ENCODE measurements around the gene ELF5.

ELF5 gene

DNA sequence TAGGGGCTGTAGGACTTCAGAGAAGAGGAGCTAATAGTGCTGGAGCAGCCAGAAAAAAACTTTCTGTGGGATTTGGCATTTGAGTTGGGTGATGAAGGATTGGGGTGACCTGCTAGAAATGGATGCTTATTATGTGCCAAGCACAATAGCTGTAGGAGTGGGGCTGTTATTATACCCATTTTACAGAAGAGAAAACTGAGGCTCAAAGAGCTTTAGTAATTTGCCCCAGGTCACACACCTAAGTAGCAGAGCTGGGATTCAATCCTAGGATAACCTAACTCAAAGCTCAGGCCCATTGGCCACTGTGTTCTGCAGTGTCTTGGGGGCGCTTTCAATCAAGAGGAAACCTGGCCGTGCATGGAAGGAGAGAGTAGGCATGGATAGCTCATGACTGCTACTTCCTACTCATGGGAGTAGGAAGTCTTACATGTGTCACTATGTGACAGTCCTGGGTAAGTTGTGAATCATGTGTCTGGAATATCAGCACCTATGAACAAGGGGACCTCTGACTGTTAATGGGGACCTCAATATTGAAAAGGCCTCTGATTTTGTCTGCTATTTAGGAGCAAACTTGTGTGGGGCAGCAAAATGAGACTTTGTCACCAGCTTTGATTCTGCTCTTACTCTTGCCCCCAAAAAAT lies 6.1 kb upstream of the ELF5 start:
- DNase-seq: no peak

DNA sequence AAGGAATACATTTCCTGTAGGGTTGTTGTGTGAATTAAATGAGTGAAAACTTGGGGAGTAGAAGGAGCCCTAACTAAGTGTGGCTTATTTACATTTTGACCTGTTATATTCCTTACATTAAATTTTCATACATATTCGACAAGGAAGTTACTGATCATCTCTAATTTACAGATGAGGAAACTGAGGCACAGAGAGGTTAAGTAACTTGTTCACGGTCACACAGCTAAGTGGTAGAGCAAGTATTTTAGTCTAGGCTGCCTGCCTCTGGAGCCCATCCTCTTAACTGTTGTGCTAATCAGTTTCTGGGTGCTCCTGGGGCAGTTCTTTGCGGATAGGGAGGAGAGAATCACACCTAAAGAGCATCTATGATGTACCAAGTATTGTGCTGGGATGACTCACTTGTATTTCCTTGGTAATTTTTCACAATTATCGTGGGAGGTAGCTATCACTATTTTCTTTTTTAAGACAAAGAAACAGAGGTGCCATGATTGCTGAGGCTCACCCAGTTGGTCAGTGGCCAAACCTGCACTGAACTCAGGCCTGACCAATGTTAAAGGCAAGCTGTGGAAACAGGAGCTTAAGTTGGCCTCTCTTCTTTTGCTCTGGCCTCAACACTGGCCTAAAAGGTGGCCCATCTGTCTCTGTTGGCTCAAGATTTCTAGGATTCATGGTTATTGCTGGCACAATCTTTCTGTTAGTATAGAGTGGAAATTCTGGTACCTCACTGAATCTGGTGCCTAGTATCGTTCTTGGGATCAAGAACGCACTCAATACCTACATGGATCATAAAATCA lies 2.9 kb upstream of the ELF5 start:
- DNase-seq: no peak

DNA sequence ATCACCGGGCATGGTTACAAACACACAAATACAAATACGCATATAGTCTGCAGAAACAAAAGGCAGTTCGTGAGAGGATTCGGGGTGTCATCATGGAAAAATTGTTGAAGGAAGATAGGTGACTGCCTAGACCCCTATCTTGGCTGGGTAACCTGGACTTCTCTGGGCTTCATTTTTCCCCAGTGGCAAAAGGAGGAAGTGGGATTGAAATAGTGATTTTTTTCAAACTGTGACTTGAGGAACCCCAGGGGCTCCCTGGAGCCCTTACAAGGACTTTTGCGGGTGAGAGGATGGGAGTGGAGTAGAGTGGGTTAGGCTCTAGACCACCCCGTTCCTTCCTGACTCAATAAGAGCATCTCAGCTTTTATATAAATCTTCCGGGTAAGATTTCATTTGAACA lies 1.0 kb upstream of the ELF5 start:
- DNase-seq: no peak

DNA sequence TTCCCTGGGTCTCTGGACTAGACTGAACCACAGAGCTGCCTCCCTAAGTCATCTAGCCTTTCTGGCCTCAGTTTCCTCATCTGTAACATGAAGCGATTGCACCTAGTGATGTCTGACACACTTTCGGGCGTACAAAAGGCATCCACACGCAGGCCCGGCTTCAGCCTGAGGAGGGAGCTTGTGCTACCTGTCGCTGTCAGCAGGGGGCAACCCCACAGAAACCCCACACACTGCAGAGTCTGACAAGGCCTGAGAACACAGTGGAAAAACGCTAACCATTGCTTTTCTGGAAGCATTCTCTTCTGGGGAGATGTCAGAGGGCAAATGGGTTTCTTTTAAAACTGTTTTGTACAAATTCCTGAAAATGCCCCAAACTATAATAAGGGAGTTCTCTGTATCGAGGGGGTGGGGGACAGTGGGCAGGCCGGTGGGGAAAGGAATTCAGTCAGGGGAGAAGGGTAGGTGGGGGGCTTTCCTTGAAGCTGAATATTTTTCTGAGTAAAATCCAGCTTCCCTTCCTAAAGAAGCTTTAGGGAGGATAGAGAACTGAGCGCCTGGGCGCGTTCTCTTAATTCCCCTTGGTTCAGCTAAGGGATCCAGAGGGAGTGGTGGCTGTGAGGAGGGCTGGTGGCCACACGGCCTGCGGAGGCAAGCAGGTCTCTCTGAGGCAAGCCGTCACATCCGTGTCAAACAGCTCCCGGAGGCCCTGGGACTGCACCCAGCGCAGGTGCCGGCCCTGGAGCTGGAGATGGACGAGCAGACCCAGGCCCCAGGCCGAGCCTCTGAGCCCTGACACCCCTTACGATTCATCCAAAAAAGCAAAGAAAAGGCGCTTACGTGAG lies 533 bp downstream of the ELF5 start:
- peak; percentile 8 to 10 for DNase-seq

- no peak for DNase-seq
Observed at GRCh38 chr11:34510673-34511072, 2.9 kb downstream of the ELF5 start.

GRCh38 chr11:34510218-34510617 lies 3.4 kb downstream of the ELF5 start:
- no peak for DNase-seq

- DNase-seq: no peak
Observed at GRCh38 chr11:34509336-34509876, 4.2 kb downstream of the ELF5 start.

GRCh38 chr11:34508524-34508923 lies 5.1 kb downstream of the ELF5 start:
- DNase-seq: no peak

DNA sequence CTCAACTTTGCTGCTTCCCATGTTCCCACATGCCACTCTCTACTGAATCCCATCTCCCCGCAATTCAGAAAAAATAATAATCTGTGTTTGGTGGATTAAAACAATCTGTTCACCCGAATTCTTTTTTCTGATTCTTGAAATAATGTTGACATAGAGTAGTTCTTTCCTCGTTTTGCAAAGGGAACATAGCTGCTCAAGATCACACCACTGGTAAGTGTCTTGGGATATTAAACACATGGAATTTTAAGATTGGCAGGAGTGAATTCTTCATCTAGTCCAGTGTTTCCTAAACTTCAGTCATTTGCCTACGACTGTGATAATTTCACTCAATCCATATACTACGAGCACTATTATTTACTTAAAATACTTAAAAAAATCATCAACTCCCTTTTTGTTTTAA lies 6.0 kb downstream of the ELF5 start:
- no peak for DNase-seq

GRCh38 chr11:34507156-34507555 lies 6.4 kb downstream of the ELF5 start:
- DNase-seq: no peak

- no peak for DNase-seq
Observed at GRCh38 chr11:34505874-34506273, 7.7 kb downstream of the ELF5 start.

GRCh38 chr11:34502949-34503348 lies 10.6 kb downstream of the ELF5 start:
- DNase-seq: no peak

DNA sequence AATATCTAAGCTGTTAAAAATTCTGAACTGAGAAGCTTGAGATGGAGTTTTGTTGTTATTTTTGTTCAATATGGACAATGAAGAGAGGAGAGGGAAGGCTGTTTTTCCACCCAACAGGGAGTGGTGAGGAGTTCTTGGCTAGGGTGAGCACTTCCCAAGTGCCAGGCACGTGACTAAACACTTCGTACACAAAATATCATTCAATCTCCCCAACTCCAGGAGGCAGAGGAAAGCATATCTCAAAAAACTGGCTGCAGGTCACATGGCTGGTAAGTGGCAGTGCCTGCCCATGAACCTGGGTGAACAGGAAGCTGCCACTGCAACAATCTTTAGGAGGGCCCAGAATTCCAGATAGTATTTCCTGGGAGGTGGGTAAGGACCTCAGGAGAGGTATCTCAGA lies 11.6 kb downstream of the ELF5 start:
- DNase-seq: no peak

GRCh38 chr11:34501500-34501899 lies 12.1 kb downstream of the ELF5 start:
- no peak for DNase-seq

GRCh38 chr11:34499719-34500500 lies 13.7 kb downstream of the ELF5 start:
- DNase-seq: no peak

DNA sequence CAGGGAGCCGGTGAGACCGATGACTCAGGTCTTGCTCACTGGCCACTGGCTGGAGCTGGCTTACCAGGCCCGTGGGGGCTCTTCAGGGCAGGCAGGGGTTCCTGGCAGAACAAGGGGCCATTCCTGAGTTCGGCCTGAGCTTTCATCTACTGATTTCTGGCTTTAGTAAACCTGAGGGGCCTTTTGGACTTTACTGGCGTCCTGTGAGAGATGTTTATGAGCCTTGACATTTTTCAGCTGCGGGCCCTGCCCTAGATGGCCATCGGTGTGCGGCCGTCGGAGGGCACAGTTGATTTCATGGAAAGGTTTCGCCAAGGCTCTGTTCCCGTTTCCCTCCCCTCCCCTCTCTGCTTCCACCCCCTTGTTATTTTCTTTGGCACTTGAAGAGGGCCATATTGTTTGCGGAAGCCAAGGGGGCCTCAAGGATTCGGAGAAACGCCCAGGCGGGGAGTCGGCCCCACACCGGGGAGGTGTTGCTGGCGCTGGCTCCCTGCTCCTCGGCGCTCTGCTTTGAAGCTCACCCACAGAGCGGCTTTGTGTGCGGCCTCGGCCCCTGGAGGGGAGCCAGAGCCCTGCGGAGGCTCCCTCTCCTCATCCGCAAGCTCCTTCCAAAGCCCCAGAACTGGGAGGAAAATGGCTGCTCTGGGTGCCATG lies 17.7 kb downstream of the ELF5 start:
- no peak for DNase-seq

GRCh38 chr11:34495239-34495723 lies 18.3 kb downstream of the ELF5 start:
- no peak for DNase-seq

DNA sequence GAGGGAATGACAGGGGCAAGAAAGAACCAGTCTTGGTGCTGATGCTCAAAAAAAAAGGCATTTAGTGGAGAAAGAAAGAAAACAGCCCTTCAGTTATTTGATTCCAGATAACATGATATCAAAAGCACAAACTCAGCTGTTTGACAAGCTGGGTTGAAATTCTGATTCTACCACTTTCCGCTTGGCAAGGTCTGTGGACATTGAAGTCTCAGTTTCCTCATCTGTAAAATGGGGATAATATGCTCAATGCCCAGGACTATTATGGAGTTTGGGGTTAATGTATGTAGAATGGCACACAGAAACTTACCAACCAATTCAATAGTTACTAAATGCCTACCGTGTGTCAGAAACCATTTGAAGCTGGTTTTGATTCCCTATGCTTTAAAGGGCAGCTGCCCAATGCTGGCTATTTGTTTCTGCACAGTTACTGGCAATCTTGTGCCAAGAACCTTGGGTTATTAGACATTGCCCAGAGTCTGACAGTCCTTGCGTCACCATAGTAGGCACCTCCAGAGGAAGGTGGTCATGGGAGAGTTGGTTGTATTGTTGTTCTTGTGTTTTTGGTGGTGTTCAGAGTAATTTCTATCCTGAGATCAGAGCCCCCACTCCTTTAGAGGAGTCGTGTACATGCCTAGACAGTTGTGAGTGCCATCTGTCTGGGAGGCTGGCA lies 19.5 kb downstream of the ELF5 start:
- DNase-seq: no peak

DNA sequence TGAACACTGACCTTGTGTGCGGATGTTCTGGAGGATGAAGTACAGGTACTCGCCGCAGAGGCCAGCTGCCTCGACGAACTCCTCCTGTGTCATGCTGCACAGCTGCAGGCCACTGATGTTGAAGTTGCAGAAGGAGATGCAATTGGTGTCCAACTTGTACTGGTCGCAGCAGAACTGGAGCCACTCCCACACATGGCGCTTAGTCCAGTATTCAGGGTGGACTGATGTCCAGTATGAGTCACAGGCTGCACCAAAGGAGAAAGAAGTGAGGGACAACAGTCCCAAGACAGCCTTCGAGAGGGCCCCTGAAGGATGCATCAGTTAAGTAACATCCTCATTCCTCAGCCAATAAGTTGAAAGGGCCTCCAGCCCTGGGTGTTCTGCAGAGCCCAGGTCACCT lies 20.1 kb downstream of the ELF5 start:
- no peak for DNase-seq

GRCh38 chr11:34492806-34493414 lies 20.7 kb downstream of the ELF5 start:
- DNase-seq: peak in 1 of 2 donors; percentile 48

DNA sequence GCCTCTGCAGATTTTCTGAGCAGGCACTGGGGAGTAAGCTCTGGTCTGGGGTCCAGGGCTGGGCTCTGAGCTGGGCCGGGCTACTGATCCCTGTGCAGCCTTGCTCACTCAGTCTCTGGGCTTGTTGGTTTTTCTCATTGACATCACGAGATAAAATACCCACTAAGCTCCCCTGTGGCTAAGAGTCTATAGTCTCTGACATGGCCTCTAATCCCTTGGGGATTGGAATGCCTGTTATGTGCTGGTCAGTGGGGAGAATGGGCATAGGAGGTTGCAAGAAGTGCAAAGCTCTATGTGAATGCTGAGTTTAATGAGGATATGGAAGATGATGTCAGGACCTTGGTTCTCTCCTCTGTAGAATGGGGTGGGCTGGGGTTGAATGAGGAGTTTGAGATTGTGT lies 23.3 kb downstream of the ELF5 start:
- no peak for DNase-seq
